H9 (cell line): ENCODE measurements around the gene F2R. TPM values are rescaled to one million over a fixed set of nuclear protein-coding genes. Genes with fewer than 3 reads are reported as not detected.

Source experiments
- DNase-seq: peaks from one replicate; pipeline ENCODE4 v3.0.0-alpha.2; 2017
- H2AFZ ChIP-seq: one replicate; pipeline ENCODE4 v1.6.1; 2013; ENCODE audit warnings: mild to moderate bottlenecking, low read length, control low read depth, moderate library complexity
- H2AK5ac ChIP-seq: 2 replicates; pipeline ENCODE4 v1.6.1; 2013; ENCODE audit warnings: low read length, control low read depth, mixed read lengths; ENCODE audit not compliant: insufficient read length
- H2BK120ac ChIP-seq: one replicate; pipeline ENCODE4 v1.6.1; 2013; ENCODE audit warnings: low read depth, mild to moderate bottlenecking, low read length, control low read depth, inconsistent platforms; ENCODE audit not compliant: poor library complexity, severe bottlenecking
- H2BK12ac ChIP-seq: 2 replicates; pipeline ENCODE4 v1.6.1; 2013; ENCODE audit warnings: low read length, control low read depth, mixed read lengths, low read depth; ENCODE audit not compliant: insufficient read length
- H2BK15ac ChIP-seq: 2 replicates; pipeline ENCODE4 v1.6.1; 2013; ENCODE audit warnings: low read depth, low read length, control low read depth
- H2BK20ac ChIP-seq: one replicate; pipeline ENCODE4 v1.6.1; 2013; ENCODE audit warnings: low read depth, mild to moderate bottlenecking, low read length, control low read depth, inconsistent platforms; ENCODE audit not compliant: poor library complexity, severe bottlenecking
- H2BK5ac ChIP-seq: 2 replicates; pipeline ENCODE4 v1.6.1; 2013; ENCODE audit warnings: low read length, control low read depth, mixed read lengths; ENCODE audit not compliant: insufficient read length
- H3K14ac ChIP-seq: 2 replicates; pipeline ENCODE4 v1.6.1; 2013; ENCODE audit warnings: low read length, control low read depth; ENCODE audit not compliant: insufficient read depth
- H3K18ac ChIP-seq: 2 replicates; pipeline ENCODE4 v1.6.1; 2013; ENCODE audit warnings: low read depth, mild to moderate bottlenecking, mixed read lengths, low read length, control low read depth; ENCODE audit not compliant: insufficient read length
- H3K23ac ChIP-seq: 2 replicates; pipeline ENCODE4 v1.6.1; 2013; ENCODE audit warnings: low read length, control low read depth, mixed read lengths, low read depth; ENCODE audit not compliant: insufficient read length
- H3K23me2 ChIP-seq: 2 replicates; pipeline ENCODE4 v1.6.1; 2013; ENCODE audit warnings: low read depth, mild to moderate bottlenecking, mixed read lengths, low read length, control low read depth; ENCODE audit not compliant: insufficient read length, poor library complexity, severe bottlenecking
- H3K27ac ChIP-seq: 2 replicates; pipeline ENCODE4 v1.5.1; 2013; ENCODE audit warnings: low read length, control low read depth, mixed read lengths, low read depth; ENCODE audit not compliant: insufficient read length
- H3K27me3 ChIP-seq: 2 replicates; pipeline ENCODE4 v1.6.1; 2013; ENCODE audit warnings: low read length, control low read depth, inconsistent platforms; ENCODE audit not compliant: insufficient read depth
- H3K4ac ChIP-seq: 2 replicates; pipeline ENCODE4 v1.6.1; 2013; ENCODE audit warnings: low read depth, mild to moderate bottlenecking, control low read depth, inconsistent platforms, low read length, moderate library complexity
- H3K4me1 ChIP-seq: 2 replicates; pipeline ENCODE4 v1.6.1; 2013; ENCODE audit warnings: low read length, control low read depth, inconsistent platforms; ENCODE audit not compliant: insufficient read depth
- H3K4me2 ChIP-seq: 2 replicates; pipeline ENCODE4 v1.6.1; 2013; ENCODE audit warnings: low read length, control low read depth, mixed read lengths; ENCODE audit not compliant: insufficient read length, insufficient read depth
- H3K56ac ChIP-seq: 2 replicates; pipeline ENCODE4 v1.6.1; 2013; ENCODE audit warnings: low read depth, mild to moderate bottlenecking, mixed read lengths, low read length, control low read depth; ENCODE audit not compliant: insufficient read length
- H3K79me1 ChIP-seq: 2 replicates; pipeline ENCODE4 v1.6.1; 2013; ENCODE audit warnings: low read depth, mild to moderate bottlenecking, moderate library complexity, low read length, control low read depth, inconsistent platforms; ENCODE audit not compliant: insufficient read depth, poor library complexity, severe bottlenecking
- H3K79me2 ChIP-seq: 2 replicates; pipeline ENCODE4 v1.6.1; 2013; ENCODE audit warnings: low read length, control low read depth, inconsistent platforms; ENCODE audit not compliant: insufficient read depth
- H3K9ac ChIP-seq: 2 replicates; pipeline ENCODE4 v1.6.1; 2013; ENCODE audit warnings: low read length, control low read depth, mixed read lengths; ENCODE audit not compliant: insufficient read length; ENCODE audit errors: extremely low read depth
- H3K9me3 ChIP-seq: one replicate; pipeline ENCODE4 v1.6.1; 2013; ENCODE audit warnings: low read depth, low read length, inconsistent platforms; ENCODE audit not compliant: control insufficient read depth
- H3T11ph ChIP-seq: one replicate; pipeline ENCODE4 v1.6.1; 2013; ENCODE audit warnings: mild to moderate bottlenecking, low read length, control low read depth, inconsistent platforms
- H4K20me1 ChIP-seq: one replicate; pipeline ENCODE4 v1.6.1; 2013; ENCODE audit not compliant: control insufficient read depth, insufficient read length, insufficient read depth
- H4K5ac ChIP-seq: 2 replicates; pipeline ENCODE4 v1.6.1; 2013; ENCODE audit warnings: low read depth, mild to moderate bottlenecking, mixed read lengths, low read length, control low read depth; ENCODE audit not compliant: insufficient read length
- H4K8ac ChIP-seq: replicated peaks from 2 replicates; pipeline ENCODE4 v1.6.1; 2013; ENCODE audit warnings: low read length, control low read depth, mixed read lengths, low read depth; ENCODE audit not compliant: insufficient read length
- H4K91ac ChIP-seq: 2 replicates; pipeline ENCODE4 v1.6.1; 2013; ENCODE audit warnings: low read depth, mild to moderate bottlenecking, moderate library complexity, mixed read lengths, low read length, control low read depth; ENCODE audit not compliant: insufficient read length
- H3K27ac Mint-ChIP-seq, 3 experiments: 2 replicates in 2 of 3; 3 replicates in 1 of 3; pipeline ENCODE4 v1.8.0; 2020 to 2021; ENCODE audit warnings: mixed read lengths in 3 of 3, mild to moderate bottlenecking in 1 of 3, moderate library complexity in 1 of 3
- H3K27me3 Mint-ChIP-seq: 2 replicates; pipeline ENCODE4 v1.8.0; 2021; ENCODE audit warnings: low read depth, mild to moderate bottlenecking, moderate library complexity, mixed read lengths
- H3K36me3 Mint-ChIP-seq, 3 experiments: 2 replicates in 2 of 3; 3 replicates in 1 of 3; pipeline ENCODE4 v1.8.0; 2020 to 2021; ENCODE audit warnings: low read depth in 3 of 3, mixed read lengths in 3 of 3; ENCODE audit not compliant: insufficient read depth in 1 of 3
- H3K4me1 Mint-ChIP-seq, 2 experiments: 2 replicates each; pipeline ENCODE4 v1.8.0; 2020; ENCODE audit warnings: mixed read lengths in 2 of 2
- H3K4me3 Mint-ChIP-seq, 2 experiments: 2 replicates in 1 of 2; 3 replicates in 1 of 2; pipeline ENCODE4 v1.8.0; 2020 to 2021; ENCODE audit warnings: mild to moderate bottlenecking in 2 of 2, mixed read lengths in 2 of 2, moderate library complexity in 1 of 2
- H3K9me3 Mint-ChIP-seq, 2 experiments: 2 replicates in 1 of 2; 3 replicates in 1 of 2; pipeline ENCODE4 v1.8.0; 2020; ENCODE audit warnings: mild to moderate bottlenecking in 2 of 2, mixed read lengths in 2 of 2, moderate library complexity in 1 of 2
- CTCF ChIP-seq: fragments of 200-600 bp; sonication (generic); conservative IDR thresholded peaks from 3 replicates; pipeline ENCODE4 v1.8.0; 2021; ENCODE audit warnings: antibody characterized with exemption, mild to moderate bottlenecking
- WGBS: extraction: QIAGEN DNeasy Blood & Tissue Kit; methylation state at CpG from one replicate; pipeline ENCODE4 v1.1.7; 2013; ENCODE audit warnings: missing lambda C conversion rate, low lambda C conversion rate, mixed read lengths; ENCODE audit not compliant: insufficient read length; ENCODE audit errors: extremely low coverage; 5-methylcytosine and 5-hydroxymethylcytosine counted together
- total RNA-seq: library from RNA; stranded (reverse); gene quantifications from 2 replicates; pipeline ENCODE4 v1.2.1, GENCODE V29; 2021

The F2R gene
- total RNA-seq, 1 experiment from 2014 or later = 14.8 TPM

- H2BK15ac ChIP-seq = no peak overlapping the region
- no peak overlapping the region for H4K5ac ChIP-seq
- no peak overlapping the region for H4K91ac ChIP-seq
- no peaks in the 10 kb centered on the region for H3K9me3 ChIP-seq
- H3K23ac ChIP-seq = no peak overlapping the region
- no peak overlapping the region for H3K4me2 ChIP-seq
- no peak for DNase-seq
- H3K4me3 Mint-ChIP-seq = no peak overlapping the region
- no peak overlapping the region for H2AFZ ChIP-seq
- TF ChIP-seq CTCF = no peak
- H3K4me1 Mint-ChIP-seq = no peaks in the 10 kb centered on the region
- H2BK20ac ChIP-seq = no peak overlapping the region
- no peak overlapping the region for H4K8ac ChIP-seq
- H3K36me3 Mint-ChIP-seq = peaks cover 0 to 8% (median 5%) of the 10 kb centered on the region in 3 experiments; a peak in 3 of 7 replicates
- no peak overlapping the region for H3K18ac ChIP-seq
- H3K79me1 ChIP-seq = no peaks in the 10 kb centered on the region
- H3K4ac ChIP-seq = no peak overlapping the region
- H3K9ac ChIP-seq = no peak overlapping the region
- H2BK120ac ChIP-seq = no peak overlapping the region
- H3K23me2 ChIP-seq = no peaks in the 10 kb centered on the region
- H2BK5ac ChIP-seq = no peak overlapping the region
- no peaks in the 10 kb centered on the region for H3K9me3 Mint-ChIP-seq
- H3K56ac ChIP-seq = no peak overlapping the region
- no peak overlapping the region; a peak in 1 of 7 replicates for H3K27ac Mint-ChIP-seq
- H3K4me1 ChIP-seq = no peaks in the 10 kb centered on the region
- no peaks in the 10 kb centered on the region for H3K27me3 Mint-ChIP-seq
- no peaks in the 10 kb centered on the region for H3K27me3 ChIP-seq
- no peak overlapping the region for H2BK12ac ChIP-seq
- H4K20me1 ChIP-seq = no peaks in the 10 kb centered on the region
- no CpG with 5 or more reads among the region's 3 CpGs for WGBS
- no peak overlapping the region for H3K27ac ChIP-seq
- H3K14ac ChIP-seq = no peak overlapping the region
- no peaks in the 10 kb centered on the region for H3K79me2 ChIP-seq
- no peak overlapping the region for H2AK5ac ChIP-seq
- no peak overlapping the region for H3T11ph ChIP-seq
Measured at GRCh38 chr5:76693141-76693540, 22.8 kb upstream of the F2R start.
